CD1c-positive myeloid dendritic cell (primary cell): ENCODE measurements around the gene ZYG11A.
"Not testable (repeated sequence)": the region's sequence is repeated elsewhere in the genome, so short reads cannot be mapped to it uniquely, and the experiment has no call there.

Source experiments
- DNase-seq: peaks from one replicate; pipeline ENCODE4 v3.0.0-alpha.2; 2016; ENCODE audit errors: extremely low spot score

ZYG11A gene

GRCh38 chr1:52842643-52843310, at the start of gene ZYG11A:
Gene ZYG11A (plus strand): TSS chr1:52842760. CDS start chr1:52842884, 124 bp downstream.
- DNase-seq = peak; percentile 65

- not testable (repeated sequence) for DNase-seq
Measured at GRCh38 chr1:52793717-52794116, 48.8 kb upstream of the ZYG11A start.

GRCh38 chr1:52795464-52795863, 47.1 kb upstream of the ZYG11A start:
- peak; percentile 39 for DNase-seq

- no peak for DNase-seq
Measured at GRCh38 chr1:52798331-52798730, 44.2 kb upstream of the ZYG11A start.

GRCh38 chr1:52801011-52801410, 41.5 kb upstream of the ZYG11A start:
- DNase-seq = no peak

- not testable (repeated sequence) for DNase-seq
Measured at GRCh38 chr1:52804083-52804482, 38.5 kb upstream of the ZYG11A start.

- no peak for DNase-seq
Measured at GRCh38 chr1:52814465-52814864, 28.1 kb upstream of the ZYG11A start.

GRCh38 chr1:52820830-52821229, 21.7 kb upstream of the ZYG11A start:
- DNase-seq = not testable (repeated sequence)

GRCh38 chr1:52825868-52826267, 16.7 kb upstream of the ZYG11A start:
- DNase-seq = peak; percentile 3

- no peak for DNase-seq
Measured at GRCh38 chr1:52834798-52835197, 7.8 kb upstream of the ZYG11A start.

GRCh38 chr1:52836035-52836434, 6.5 kb upstream of the ZYG11A start:
- DNase-seq = no peak

GRCh38 chr1:52839175-52839574, 3.4 kb upstream of the ZYG11A start:
- not testable (repeated sequence) for DNase-seq

- DNase-seq = not testable (repeated sequence)
Measured at GRCh38 chr1:52845119-52845518, 2.6 kb downstream of the ZYG11A start.

GRCh38 chr1:52848423-52848822, 5.9 kb downstream of the ZYG11A start:
- no peak for DNase-seq

- no peak for DNase-seq
Measured at GRCh38 chr1:52850951-52851350, 8.4 kb downstream of the ZYG11A start.

GRCh38 chr1:52852854-52853253, 10.3 kb downstream of the ZYG11A start:
- no peak for DNase-seq

- no peak for DNase-seq
Measured at GRCh38 chr1:52855584-52855983, 13.0 kb downstream of the ZYG11A start.

- no peak for DNase-seq
Measured at GRCh38 chr1:52856026-52856425, 13.5 kb downstream of the ZYG11A start.

GRCh38 chr1:52857443-52857842, 14.9 kb downstream of the ZYG11A start:
- DNase-seq = no peak

GRCh38 chr1:52862666-52863458, 20.3 kb downstream of the ZYG11A start:
- DNase-seq = no peak

GRCh38 chr1:52867087-52867863, 24.7 kb downstream of the ZYG11A start:
- no peak for DNase-seq

GRCh38 chr1:52869727-52870126, 27.2 kb downstream of the ZYG11A start:
- not testable (repeated sequence) for DNase-seq
